ENCODE results near the gene PTS.
"Not testable (repeated sequence)": the region's sequence is repeated elsewhere in the genome, so short reads cannot be mapped to it uniquely, and the experiment has no call there.

The PTS gene

GRCh38 chr11:112186304-112186703 is 39.9 kb upstream of the PTS start:
- TF ChIP-seq CTCF (IDR thresholded peaks at IDR 0.05; ENCODE audit: extremely low read depth, missing control alignments) = no peak
- DNase-seq (ENCODE audit: low spot score) = no peak

- DNase-seq (ENCODE audit: low spot score) = not testable (repeated sequence)
Measured at GRCh38 chr11:112195113-112195512, 31.1 kb upstream of the PTS start.

GRCh38 chr11:112195951-112196351 is 30.3 kb upstream of the PTS start:
- no peak for DNase-seq (ENCODE audit: low spot score)
- no peak for TF ChIP-seq CTCF (IDR thresholded peaks at IDR 0.05; ENCODE audit: extremely low read depth, missing control alignments)

GRCh38 chr11:112196519-112197087 is 29.6 kb upstream of the PTS start:
- TF ChIP-seq CTCF (IDR thresholded peaks at IDR 0.05; ENCODE audit: extremely low read depth, missing control alignments) = no peak
- no peak for DNase-seq (ENCODE audit: low spot score)

DNA sequence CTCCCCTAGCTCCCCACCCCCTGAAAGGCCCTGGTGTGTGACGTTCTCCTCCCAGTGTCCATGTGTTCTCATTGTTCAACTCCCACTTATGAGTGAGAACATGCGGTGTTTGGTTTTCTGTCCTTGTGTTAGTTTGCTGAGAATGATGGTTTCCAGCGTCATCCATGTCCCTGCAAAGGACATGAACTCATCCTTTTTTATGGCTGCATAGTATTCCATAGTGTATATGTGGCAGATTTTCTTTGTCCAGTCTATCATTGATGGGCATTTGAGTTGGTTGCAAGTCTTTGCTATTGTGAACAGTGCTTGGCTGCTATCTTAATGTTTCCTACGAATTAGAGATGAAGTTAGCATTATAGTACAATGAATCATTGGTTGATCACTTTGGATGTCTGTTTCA is 27.1 kb upstream of the PTS start:
- DNase-seq (ENCODE audit: low spot score) = not testable (repeated sequence)

- no peak for DNase-seq (ENCODE audit: low spot score)
- no peak for TF ChIP-seq CTCF (IDR thresholded peaks at IDR 0.05; ENCODE audit: extremely low read depth, missing control alignments)
Measured at GRCh38 chr11:112200252-112200651, 26.0 kb upstream of the PTS start.

DNA sequence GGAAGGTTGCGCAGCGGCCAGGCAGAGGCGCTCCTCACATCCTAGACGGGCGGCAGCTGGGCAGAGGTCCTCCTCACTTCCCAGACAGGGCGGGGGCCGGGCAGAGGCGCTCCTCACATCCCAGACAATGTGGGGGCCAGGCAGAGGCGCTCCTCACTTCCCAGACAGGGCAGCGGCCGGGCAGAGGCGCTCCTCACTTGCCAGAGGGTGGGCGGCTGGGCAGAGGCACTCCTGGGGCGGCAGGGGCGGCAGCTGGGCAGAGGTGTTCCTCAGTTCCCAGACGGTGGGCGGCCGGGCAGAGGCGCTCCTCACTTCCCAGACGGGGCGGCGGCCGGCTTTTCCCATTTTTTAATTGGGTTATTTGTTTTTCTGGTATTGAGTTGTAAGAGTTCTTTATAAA is 20.2 kb upstream of the PTS start:
- DNase-seq (ENCODE audit: low spot score) = no peak
- TF ChIP-seq CTCF (IDR thresholded peaks at IDR 0.05; ENCODE audit: extremely low read depth, missing control alignments) = no peak

DNA sequence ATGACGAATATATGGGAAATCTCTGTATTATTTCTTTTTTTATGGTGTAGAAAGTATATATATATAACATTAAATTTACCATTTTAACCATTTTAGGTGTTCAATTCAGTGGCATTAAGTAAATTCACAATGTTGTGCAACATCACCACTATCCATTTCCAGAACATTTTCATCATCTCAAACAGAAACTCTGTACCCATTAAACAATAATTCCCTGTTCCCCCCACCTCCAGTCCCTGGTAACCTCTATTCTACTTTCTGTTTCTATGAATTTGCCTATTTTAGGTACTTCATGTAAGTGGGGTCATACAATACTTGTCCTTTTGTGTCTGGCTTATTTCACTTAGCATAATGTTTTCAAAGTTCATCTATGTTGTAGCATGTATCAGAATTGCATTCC is 15.3 kb upstream of the PTS start:
- TF ChIP-seq CTCF (IDR thresholded peaks at IDR 0.05; ENCODE audit: extremely low read depth, missing control alignments) = no peak
- DNase-seq (ENCODE audit: low spot score) = no peak

- TF ChIP-seq CTCF (IDR thresholded peaks at IDR 0.05; ENCODE audit: extremely low read depth, missing control alignments) = no peak
- no peak for DNase-seq (ENCODE audit: low spot score)
Measured at GRCh38 chr11:112211536-112211935, 14.7 kb upstream of the PTS start.

Measured in GM20000 (cell line).